Cardiac septum (tissue), 1 donor: Measurements from ENCODE around the gene ERC1. TPM values are rescaled to one million over a fixed set of nuclear protein-coding genes. Genes with fewer than 3 reads are reported as not detected.
"Not testable (repeated sequence)": the region's sequence is repeated elsewhere in the genome, so short reads cannot be mapped to it uniquely, and the experiment has no call there.

ENCODE experiments used
- DNase-seq: peaks from one replicate; pipeline ENCODE4 v3.0.0-alpha.2; 2020; ENCODE audit warnings: low spot score
- intact Hi-C: fragments of 100-400 bp; cut with DNase I; formaldehyde crosslinking; loops from one replicate; pipeline ENCODE4 v1.14.0; 2022
- total RNA-seq: library from RNA; stranded (reverse); fragmentation: NEBNext Ultra II Directional; extraction: Animal tissue kit (Norgen Biotek cat#: 25700); gene quantifications from one replicate; pipeline ENCODE4 v1.2.1, GENCODE V29; 2021
- donor health status: DM: no; HTN: no; CAD: no.

The ERC1 gene
- total RNA-seq, 1 donor from 2014 or later = 56.9 TPM

- intact Hi-C loops = loop anchor here (10.0 kb wide), 1 partner anchor 393 kb away; the partner anchor contains the start of gene FBXL14
- DNase-seq = no peak
Measured at GRCh38 chr12:1201886-1202285, 210.9 kb downstream of the ERC1 start.

- intact Hi-C loops = loop anchor here (10.0 kb wide), 1 partner anchor 391 kb away; the partner anchor contains the start of gene FBXL14
- no peak for DNase-seq
Measured at GRCh38 chr12:1203735-1204019, 212.7 kb downstream of the ERC1 start.

- intact Hi-C loops = loop anchor here (10.0 kb wide), 1 partner anchor 390 kb away; the partner anchor contains the start of gene FBXL14
- DNase-seq = no peak
Measured at GRCh38 chr12:1204581-1205121, 213.6 kb downstream of the ERC1 start.

GRCh38 chr12:1205512-1206060 is 214.6 kb downstream of the ERC1 start:
- intact Hi-C loops = loop anchor here (10.0 kb wide), 1 partner anchor 389 kb away; the partner anchor contains the start of gene FBXL14
- DNase-seq = no peak

GRCh38 chr12:1206118-1206734 is 215.2 kb downstream of the ERC1 start:
- intact Hi-C loops = loop anchor here (10.0 kb wide), 1 partner anchor 389 kb away; the partner anchor contains the start of gene FBXL14

GRCh38 chr12:1207276-1207675 is 216.3 kb downstream of the ERC1 start:
- intact Hi-C loops = loop anchor here (10.0 kb wide), 1 partner anchor 388 kb away; the partner anchor contains the start of gene FBXL14
- no peak for DNase-seq

More at GRCh38 chr12:1206118-1206734, 215.2 kb downstream of the ERC1 start:
- DNase-seq = no peak

- intact Hi-C loops = loop anchor here (10.0 kb wide), 1 partner anchor 386 kb away; the partner anchor contains the start of gene FBXL14
- DNase-seq = not testable (repeated sequence)
Measured at GRCh38 chr12:1208719-1209118, 217.7 kb downstream of the ERC1 start.

- intact Hi-C loops = no loop called here
Measured at GRCh38 chr12:1212526-1212925, 221.5 kb downstream of the ERC1 start.

GRCh38 chr12:1213205-1213604 is 222.2 kb downstream of the ERC1 start:
- DNase-seq = no peak
- intact Hi-C loops = no loop called here

More at GRCh38 chr12:1212526-1212925, 221.5 kb downstream of the ERC1 start:
- no peak for DNase-seq

GRCh38 chr12:1213618-1214205 is 222.7 kb downstream of the ERC1 start:
- intact Hi-C loops = no loop called here

GRCh38 chr12:1216560-1216959 is 225.5 kb downstream of the ERC1 start:
- intact Hi-C loops = no loop called here
- no peak for DNase-seq

More at GRCh38 chr12:1213618-1214205, 222.7 kb downstream of the ERC1 start:
- DNase-seq = no peak

GRCh38 chr12:1217191-1217949 is 226.3 kb downstream of the ERC1 start:
- intact Hi-C loops = no loop called here
- no peak for DNase-seq

GRCh38 chr12:1218369-1218768 is 227.3 kb downstream of the ERC1 start:
- DNase-seq = no peak
- intact Hi-C loops = no loop called here

- DNase-seq = no peak
- intact Hi-C loops = no loop called here
Measured at GRCh38 chr12:1220127-1221092, 229.4 kb downstream of the ERC1 start.

GRCh38 chr12:1222858-1223639 is 232.0 kb downstream of the ERC1 start:
- no peak for DNase-seq
- intact Hi-C loops = no loop called here

- intact Hi-C loops = no loop called here
- DNase-seq = no peak
Measured at GRCh38 chr12:1226951-1227350, 235.9 kb downstream of the ERC1 start.

GRCh38 chr12:1234073-1234472 is 243.1 kb downstream of the ERC1 start:
- intact Hi-C loops = no loop called here
- DNase-seq = no peak

GRCh38 chr12:1246637-1247036 is 255.6 kb downstream of the ERC1 start:
- intact Hi-C loops = no loop called here
- DNase-seq = no peak
